AG04449 (cell line): ENCODE data around the gene NAP1L4.

Experiments
- CTCF ChIA-PET: fragments of 350-600 bp; formaldehyde crosslinking; extraction: SDS; loops from one replicate; lab custom pipeline; 2021; ENCODE audit warnings: antibody characterized with exemption; lab: Yijun Ruan, JAX
- POLR2A ChIA-PET: fragments of 400-600, 350-600 bp; formaldehyde crosslinking; extraction: SDS; loops from one replicate; lab custom pipeline; 2020; ENCODE audit warnings: antibody characterized with exemption, inconsistent platforms; lab: Yijun Ruan, JAX
- DNase-seq: peaks from one replicate; pipeline ENCODE4 v3.0.0-alpha.2; 2010; ENCODE audit warnings: low read depth, low spot score
- H3K4me3 ChIP-seq: 2 replicates; pipeline ENCODE4 v1.5.1; 2011; ENCODE audit warnings: low read depth, mild to moderate bottlenecking, control low read depth, low read length
- CTCF ChIP-seq: IDR thresholded peaks from one replicate; pipeline ENCODE4 v1.5.1; 2011; ENCODE audit warnings: mild to moderate bottlenecking, moderate library complexity, low read length, control low read depth, inconsistent platforms; ENCODE audit not compliant: insufficient read depth; ENCODE audit errors: missing control alignments

NAP1L4 gene

GRCh38 chr11:2927851-2928604, 64.1 kb downstream of the NAP1L4 start:
- POLR2A ChIA-PET, result interaction anchor here (0.7 to 2.6 kb wide), 10 partner anchors 8 to 64 kb away, joined by 3 to 16 read pairs (median 12); partner anchors contain the start of gene NAP1L4
- DNase-seq, result no peak
- H3K4me3 ChIP-seq, result peak overlapping the region; percentile 77
- no peak for TF ChIP-seq CTCF
- CTCF ChIA-PET, result interaction anchor here (0.7 to 3.8 kb wide), 8 partner anchors 15 to 397 kb away, joined by 3 to 25 read pairs (median 9); no protein-coding TSS in a partner anchor

- ChIA-PET POLR2A (no interaction called here), CTCF (interaction anchor here (1.0 to 3.8 kb wide), 4 partner anchors 11 to 396 kb away, joined by 3 to 13 read pairs (median 4); no protein-coding TSS in a partner anchor)
These were observed 64.9 kb downstream of the NAP1L4 start for GRCh38 chr11:2927121-2927800.

GRCh38 chr11:2926611-2927051, 65.5 kb downstream of the NAP1L4 start:
- no peak for TF ChIP-seq CTCF
- POLR2A ChIA-PET, result no interaction called here

More at GRCh38 chr11:2927121-2927800, 64.9 kb downstream of the NAP1L4 start:
- H3K4me3 ChIP-seq, result peak overlapping the region; percentile 77
- TF ChIP-seq CTCF, result no peak
- no peak for DNase-seq

GRCh38 chr11:2924821-2925675, 67.1 kb downstream of the NAP1L4 start:
- no peak for TF ChIP-seq CTCF
- CTCF ChIA-PET, result interaction anchor here (2.7 kb wide), 1 partner anchor 392 kb away, joined by 13 read pairs; no protein-coding TSS in a partner anchor
- POLR2A ChIA-PET, result interaction anchor here (0.7 kb wide), 1 partner anchor 219 kb away, joined by 5 read pairs; no protein-coding TSS in a partner anchor
- H3K4me3 ChIP-seq, result no peak overlapping the region
- DNase-seq, result no peak

More at GRCh38 chr11:2926611-2927051, 65.5 kb downstream of the NAP1L4 start:
- H3K4me3 ChIP-seq, result no peak overlapping the region
- no peak for DNase-seq
- CTCF ChIA-PET, result interaction anchor here (1.0 kb wide), 2 partner anchors 10 to 395 kb away, joined by 4 read pairs; no protein-coding TSS in a partner anchor

GRCh38 chr11:2924381-2924780, 67.7 kb downstream of the NAP1L4 start:
- TF ChIP-seq CTCF, result no peak
- no peak for DNase-seq
- H3K4me3 ChIP-seq, result no peak overlapping the region
- ChIA-PET CTCF (interaction anchor here (2.7 kb wide), 1 partner anchor 391 kb away, joined by 13 read pairs; no protein-coding TSS in a partner anchor), POLR2A (no interaction called here)
